ENCODE measurements around the gene CDC45. TPM values are rescaled to one million over a fixed set of nuclear protein-coding genes. Genes with fewer than 3 reads are reported as not detected.
A peak's percentile ranks its signal among the peaks of the same experiment; 100 is the strongest.
"Not testable (repeated sequence)": the region's sequence is repeated elsewhere in the genome, so short reads cannot be mapped to it uniquely, and the experiment has no call there.

Gene CDC45
- 1 to 10 TPM in 1 of 3 donors, under 1 TPM in 2; 0.12 to 1.9 (median 0.23) TPM for polyA plus RNA-seq

DNA sequence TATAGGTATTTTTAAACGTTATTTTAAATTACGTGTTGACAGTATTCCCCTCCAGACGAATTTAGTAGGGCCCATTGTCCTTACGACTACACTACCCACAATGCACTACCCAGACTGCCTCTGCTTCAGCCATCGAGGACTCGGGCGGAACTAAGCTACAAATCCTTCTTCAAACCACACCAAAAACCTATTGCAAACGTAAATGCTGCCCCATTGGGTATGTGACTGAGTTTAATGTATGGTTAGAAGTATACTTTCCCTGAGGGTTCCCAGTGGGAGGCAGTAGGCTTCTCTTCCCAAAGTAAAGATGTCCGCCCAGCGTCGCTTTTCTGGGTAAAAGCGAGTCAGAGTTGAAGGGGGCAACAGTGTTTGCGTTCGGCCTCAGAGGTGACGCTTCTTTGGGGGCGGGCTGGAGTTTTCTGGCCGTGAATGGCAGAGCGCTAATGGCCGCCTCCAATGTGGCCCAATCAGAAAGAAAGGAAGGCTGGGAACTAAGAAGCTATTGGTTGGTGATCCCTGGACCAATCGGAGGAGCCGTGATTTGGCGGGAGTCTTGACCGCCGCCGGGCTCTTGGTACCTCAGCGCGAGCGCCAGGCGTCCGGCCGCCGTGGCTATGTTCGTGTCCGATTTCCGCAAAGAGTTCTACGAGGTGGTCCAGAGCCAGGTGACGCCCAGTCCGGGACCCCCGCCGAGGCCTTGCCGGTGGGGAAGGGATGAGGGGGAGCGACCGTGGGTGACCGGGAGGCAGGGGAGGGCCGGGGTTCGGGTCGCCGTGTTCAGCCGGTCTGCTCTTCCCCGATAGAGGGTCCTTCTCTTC is at the start of gene CDC45:
TSS of gene CDC45 (plus strand) at position 566 of the 818 bp plus-strand sequence. CDS start at position 615, 49 bp downstream.
- 0 to 1% (median 0%) methylated on average over 49 to 50 of the region's 50 CpGs for WGBS, 3 donors
- peak within 1 kb of the TSS; percentile 98 for H3K27ac ChIP-seq (ENCODE audit: low read depth, low read length)

- 6 to 11% (median 8%) methylated on average over 12 of the region's 12 CpGs for WGBS, 3 donors
- no peak overlapping the region for H3K27ac ChIP-seq (ENCODE audit: low read depth, low read length)
Observed at GRCh38 chr22:19429950-19430889, 49.5 kb upstream of the CDC45 start.

GRCh38 chr22:19430890-19431541 is 48.7 kb upstream of the CDC45 start:
- WGBS, 3 donors: 0 to 1% (median 1%) methylated on average over 44 to 53 of the region's 53 CpGs
- no peak overlapping the region for H3K27ac ChIP-seq (ENCODE audit: low read depth, low read length)

- peak within 1 kb of the TSS; percentile 30 for H3K27ac ChIP-seq (ENCODE audit: low read depth, low read length)
- WGBS, 3 donors: 0 to 1% (median 0%) methylated on average over 51 to 66 of the region's 66 CpGs
Observed at GRCh38 chr22:19431649-19432132, 48.0 kb upstream of the CDC45 start, which contains the start of gene HIRA. HIRA (minus strand) TSS chr22:19431733; CDS start chr22:19431476, 257 bp downstream.

GRCh38 chr22:19432133-19432851 is 47.4 kb upstream of the CDC45 start, which contains the start of gene MRPL40:
MRPL40 (plus strand) TSS chr22:19432545; CDS start chr22:19432555, 10 bp downstream.
- H3K27ac ChIP-seq (ENCODE audit: low read depth, low read length): peak within 1 kb of the TSS; percentile 30
- 0 to 1% (median 0%) methylated on average over 68 to 74 of the region's 74 CpGs for WGBS, 3 donors

DNA sequence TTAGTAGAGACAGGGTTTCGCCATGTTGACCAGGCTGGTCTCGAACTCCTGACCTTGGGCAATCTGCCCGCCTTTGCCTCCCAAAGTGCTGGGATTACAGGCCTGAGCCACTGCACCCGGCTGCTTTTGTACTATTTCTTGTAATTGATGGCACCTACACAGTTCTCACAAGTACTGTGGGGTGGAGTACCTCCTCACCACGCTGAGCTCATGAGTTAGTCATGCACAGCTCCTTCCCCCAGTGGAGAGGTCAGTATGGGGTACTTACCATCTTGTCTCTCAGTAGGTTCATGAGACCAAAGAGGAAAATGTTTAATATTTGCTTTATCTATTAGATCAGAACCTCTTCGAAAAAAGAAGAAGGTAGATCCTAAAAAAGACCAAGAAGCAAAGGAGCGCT is 45.3 kb upstream of the CDC45 start:
- WGBS, 3 donors: 88 to 98% (median 95%) methylated on average over 7 of the region's 7 CpGs

GRCh38 chr22:19434829-19435580 is 44.7 kb upstream of the CDC45 start:
- WGBS, 3 donors: 76 to 79% (median 77%) methylated on average over 2 of the region's 2 CpGs

More for the DNA sequence above, 45.3 kb upstream of the CDC45 start:
- no peak overlapping the region for H3K27ac ChIP-seq (ENCODE audit: low read depth, low read length)

DNA sequence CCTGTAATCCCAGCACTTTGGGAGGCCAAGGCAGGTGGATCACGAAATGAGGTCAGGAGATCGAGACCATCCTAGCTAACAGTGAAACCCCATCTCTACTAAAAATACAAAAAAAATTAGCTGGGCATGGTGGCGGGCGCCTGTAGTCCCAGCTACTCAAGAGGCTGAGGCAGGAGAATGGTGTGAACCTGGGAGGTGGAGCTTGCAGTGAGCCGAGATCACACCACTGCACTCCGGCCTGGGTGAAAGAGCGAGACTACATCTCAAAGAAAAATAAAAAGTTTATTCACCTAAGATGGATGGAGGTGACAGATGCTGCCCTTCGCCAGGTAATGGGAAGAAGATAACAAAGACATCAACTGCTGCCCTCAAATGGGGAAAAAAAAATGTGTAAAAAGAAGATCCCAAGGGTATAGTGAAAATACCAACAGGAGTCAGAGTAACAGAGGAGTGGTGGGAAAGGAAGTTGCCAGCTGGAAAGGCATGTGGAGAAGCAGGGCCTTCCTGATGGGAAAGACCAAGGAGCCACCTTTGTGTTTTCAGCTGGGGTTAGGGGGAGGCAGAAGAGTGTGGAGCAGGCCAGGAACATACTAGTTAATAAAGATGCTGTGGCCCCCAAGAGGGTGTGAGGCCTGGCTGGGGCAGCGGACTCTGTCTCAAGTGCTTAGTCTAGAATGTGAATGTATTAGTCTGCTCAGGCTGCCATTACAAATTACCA is 43.1 kb upstream of the CDC45 start:
- 94 to 97% (median 94%) methylated on average over 9 of the region's 9 CpGs for WGBS, 3 donors
- H3K27ac ChIP-seq (ENCODE audit: low read depth, low read length): not testable (repeated sequence)

More at GRCh38 chr22:19434829-19435580, 44.7 kb upstream of the CDC45 start:
- no peak overlapping the region for H3K27ac ChIP-seq (ENCODE audit: low read depth, low read length)

GRCh38 chr22:19438298-19438697 is 41.4 kb upstream of the CDC45 start:
- 87 to 93% (median 92%) methylated on average over 7 of the region's 7 CpGs for whole genome bisulfite sequencing, 3 donors
- no peak overlapping the region for H3K27ac ChIP-seq (ENCODE audit: low read depth, low read length)

DNA sequence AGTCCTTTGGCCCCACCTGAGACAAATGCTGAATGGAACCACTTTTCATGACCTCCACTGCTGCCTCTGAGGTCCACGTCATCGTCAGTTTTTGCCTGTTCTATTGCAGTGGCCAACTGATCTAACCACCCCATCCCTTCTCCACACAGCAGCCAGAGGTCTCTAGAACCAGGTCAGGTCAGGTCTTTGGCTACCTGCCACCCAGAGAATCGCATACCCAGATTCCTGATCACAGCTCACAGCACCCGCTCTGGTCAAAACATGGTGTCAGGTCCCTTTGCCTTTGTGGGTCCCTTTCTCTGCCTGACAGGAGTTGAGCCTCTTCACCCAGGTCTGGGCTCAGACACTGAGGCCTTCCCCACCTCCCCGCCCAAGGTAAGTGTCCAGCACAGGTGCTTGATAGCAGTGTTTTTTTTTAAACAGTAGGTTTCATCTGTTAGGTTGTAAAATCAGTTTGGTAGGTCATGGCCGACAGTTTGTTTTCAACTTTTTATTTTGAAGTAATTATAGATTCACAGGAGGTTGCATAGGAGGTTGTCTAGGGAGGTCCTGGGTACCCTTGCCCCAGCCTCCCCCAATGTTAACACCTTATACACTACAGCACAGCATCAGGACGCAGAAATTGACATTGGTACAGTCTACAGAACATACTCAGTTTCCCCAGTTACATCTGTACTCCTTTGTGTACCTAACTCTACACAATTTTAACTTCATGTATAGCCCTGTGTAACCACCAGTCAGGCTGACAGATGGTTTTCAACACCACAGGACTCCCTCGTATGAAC is 39.1 kb upstream of the CDC45 start:
- WGBS, 3 donors: 76 to 88% (median 79%) methylated on average over 8 of the region's 8 CpGs
- H3K27ac ChIP-seq (ENCODE audit: low read depth, low read length): no peak overlapping the region

DNA sequence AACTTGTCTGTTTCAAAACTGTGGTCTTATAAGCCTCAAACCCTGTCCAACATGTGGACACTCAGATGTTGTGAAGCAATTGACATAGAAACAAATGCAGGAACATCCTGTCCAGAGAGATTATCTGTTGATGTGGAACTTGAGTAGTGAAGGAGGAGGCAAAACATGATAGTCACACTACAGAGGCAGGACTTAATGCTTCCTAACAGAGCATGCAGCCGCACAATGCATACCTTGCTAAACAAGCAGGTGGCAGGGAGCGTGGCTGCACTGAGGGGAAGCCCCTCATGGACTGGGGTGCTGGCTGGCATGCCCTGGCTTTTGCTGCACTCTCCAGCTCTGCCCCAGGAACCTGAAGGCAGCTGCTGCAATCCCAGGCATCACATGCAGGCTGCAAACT is 37.6 kb upstream of the CDC45 start:
- no peak overlapping the region for H3K27ac ChIP-seq (ENCODE audit: low read depth, low read length)
- 86 to 100% (median 98%) methylated on average over 2 of the region's 2 CpGs for WGBS, 3 donors

DNA sequence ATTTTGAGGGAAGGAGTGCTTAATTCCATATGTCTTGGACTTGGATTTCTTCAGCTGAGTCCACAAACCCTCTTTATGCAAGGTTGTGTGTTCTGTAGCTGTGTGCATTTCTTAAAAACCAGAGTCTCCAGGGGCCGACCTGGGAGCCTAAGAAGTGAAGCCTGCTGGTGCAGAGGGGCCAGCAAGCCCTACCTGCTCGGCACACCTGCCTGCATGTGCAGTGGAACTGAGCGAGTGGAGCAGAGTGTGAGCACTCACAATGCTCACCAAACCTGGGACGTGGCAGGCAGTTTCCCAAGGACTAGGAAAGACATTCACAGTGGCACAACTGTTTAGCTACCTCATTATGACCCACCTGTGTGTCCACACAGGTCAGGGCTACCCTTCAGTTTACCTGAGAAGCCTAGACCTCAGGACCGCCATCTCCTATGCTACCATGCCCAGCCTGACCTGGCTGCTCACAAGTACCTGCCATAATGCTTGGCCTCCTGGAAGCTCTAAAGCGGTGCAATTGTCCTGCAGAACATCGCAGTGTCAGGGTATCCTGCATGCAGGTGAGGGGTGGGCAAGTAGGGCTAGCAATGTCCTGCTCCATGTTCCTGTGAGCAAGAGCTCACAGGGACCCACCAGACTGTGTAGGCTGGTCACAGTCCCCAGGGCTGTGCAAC is 36.0 kb upstream of the CDC45 start:
- WGBS, 3 donors: 79 to 83% (median 82%) methylated on average over 7 of the region's 7 CpGs
- no peak overlapping the region for H3K27ac ChIP-seq (ENCODE audit: low read depth, low read length)

DNA sequence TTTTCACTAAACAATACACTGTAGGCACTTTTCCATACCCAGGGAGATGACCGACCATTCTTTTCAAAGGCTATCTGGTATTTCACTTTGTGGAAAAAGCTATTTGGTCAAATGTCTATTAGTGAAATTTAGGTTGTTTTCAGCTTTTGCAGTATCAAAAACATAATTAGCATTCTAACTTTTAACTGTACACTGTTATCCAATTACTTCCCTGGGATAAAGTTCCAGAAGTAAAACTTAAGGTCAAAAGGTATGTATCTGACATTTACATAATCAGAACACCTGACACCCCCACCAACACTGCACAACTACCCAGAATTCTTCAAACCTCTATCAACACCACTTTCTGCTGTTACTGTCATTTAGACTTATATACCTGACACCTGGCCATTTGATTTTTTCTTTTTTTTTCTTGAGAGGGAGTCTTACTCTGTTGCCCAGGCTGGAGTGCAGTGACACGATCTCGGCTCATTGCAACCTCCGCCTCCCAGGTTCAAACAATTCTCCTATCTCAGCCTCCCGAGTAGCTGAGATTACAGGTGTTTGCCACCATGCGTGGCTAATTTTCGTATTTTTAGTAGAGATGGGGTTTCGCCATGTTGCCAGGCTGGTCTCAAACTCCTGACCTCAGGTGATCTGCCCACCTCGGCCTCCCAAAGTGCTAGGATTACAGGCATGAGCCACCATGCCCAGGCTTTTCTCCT is 34.3 kb upstream of the CDC45 start:
- not testable (repeated sequence) for H3K27ac ChIP-seq (ENCODE audit: low read depth, low read length)
- WGBS, 3 donors: 83 to 92% (median 91%) methylated on average over 9 of the region's 9 CpGs

DNA sequence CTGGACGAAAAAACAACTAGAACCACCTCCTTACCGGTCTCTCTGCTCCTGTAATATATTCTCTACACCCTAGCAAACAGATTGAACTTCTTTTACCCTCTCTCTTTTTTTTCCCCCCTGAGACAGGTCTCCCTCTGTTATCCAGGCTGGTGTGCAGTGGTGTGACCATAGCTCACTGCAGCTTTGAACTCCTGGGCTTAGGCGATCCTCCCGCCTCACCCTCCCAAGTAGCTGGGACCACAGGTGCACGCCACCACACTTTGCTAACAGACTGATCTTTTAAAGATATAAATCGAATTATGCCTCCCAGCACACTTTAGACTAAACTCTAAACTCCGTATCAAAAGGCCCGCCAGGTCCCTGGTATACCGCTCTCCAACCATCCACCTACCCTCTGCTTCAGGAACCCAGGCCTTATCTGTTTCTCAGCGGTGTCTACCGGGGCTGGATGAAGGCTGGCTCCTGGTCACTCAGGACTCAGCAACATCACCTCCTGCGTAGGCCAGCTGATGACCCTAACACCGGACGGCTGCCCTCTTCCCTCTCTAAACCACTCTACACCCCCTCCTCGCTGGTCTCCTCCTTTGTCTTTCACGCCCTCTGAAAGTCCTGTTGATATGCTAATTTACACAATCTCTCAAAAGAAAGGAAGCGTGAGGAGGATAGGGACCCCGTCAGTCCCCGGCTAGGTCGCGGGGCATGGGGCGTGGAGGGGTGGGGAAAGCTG is 33.0 kb upstream of the CDC45 start:
- peak overlapping the region; percentile 83 for H3K27ac ChIP-seq (ENCODE audit: low read depth, low read length)
- WGBS, 3 donors: 20 to 24% (median 24%) methylated on average over 22 of the region's 22 CpGs

Measured in adipose tissue (tissue), 3 donors.